ENCODE results near the gene ROBO2. TPM values are rescaled to one million over a fixed set of nuclear protein-coding genes. Genes with fewer than 3 reads are reported as not detected.

ROBO2 gene
- total and polyA plus RNA-seq, 10 of the 15 experiments (the other 5 are each of a cell fraction or from before 2014, with no cell fraction given) = 0.22 to 2.5 (median 0.81) TPM

DNA sequence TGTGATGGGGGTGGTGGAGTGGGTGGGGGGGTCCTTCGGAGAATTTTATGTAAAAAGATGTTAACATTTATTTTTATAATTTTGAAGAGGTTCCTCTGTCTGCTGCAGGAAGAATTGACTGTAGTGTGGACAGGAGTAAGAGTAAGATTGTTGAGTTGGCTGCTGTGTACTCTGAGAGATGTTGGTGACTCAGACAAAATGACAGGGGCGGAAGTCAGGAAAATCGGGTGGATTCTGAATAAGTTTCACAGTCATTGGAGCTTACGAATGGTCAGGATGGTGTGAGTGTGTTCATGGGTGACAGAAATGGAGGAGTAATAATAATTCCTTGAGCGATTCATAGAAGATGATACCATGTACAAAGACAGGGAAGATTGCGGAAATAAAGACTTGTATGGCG is 420.0 kb downstream of the ROBO2 start:
- intact Hi-C loops (cut with micrococcal nuclease; ENCODE audit: unreplicated experiment) = no loop called here
- in situ Hi-C loops (cut with MboI) = no loop called here
- TF ChIP-seq WRNIP1 (IDR thresholded peaks at IDR 0.05; ENCODE audit: borderline replicate concordance, low read depth, low read length) = no peak
- no peak for TF ChIP-seq POU2F2 (IDR thresholded peaks at IDR 0.05; ENCODE audit: borderline replicate concordance, low read depth, low read length)
- TF ChIP-seq NFXL1 (IDR thresholded peaks at IDR 0.05; ENCODE audit: borderline replicate concordance) = no peak
- TF ChIP-seq, protein P1, sequence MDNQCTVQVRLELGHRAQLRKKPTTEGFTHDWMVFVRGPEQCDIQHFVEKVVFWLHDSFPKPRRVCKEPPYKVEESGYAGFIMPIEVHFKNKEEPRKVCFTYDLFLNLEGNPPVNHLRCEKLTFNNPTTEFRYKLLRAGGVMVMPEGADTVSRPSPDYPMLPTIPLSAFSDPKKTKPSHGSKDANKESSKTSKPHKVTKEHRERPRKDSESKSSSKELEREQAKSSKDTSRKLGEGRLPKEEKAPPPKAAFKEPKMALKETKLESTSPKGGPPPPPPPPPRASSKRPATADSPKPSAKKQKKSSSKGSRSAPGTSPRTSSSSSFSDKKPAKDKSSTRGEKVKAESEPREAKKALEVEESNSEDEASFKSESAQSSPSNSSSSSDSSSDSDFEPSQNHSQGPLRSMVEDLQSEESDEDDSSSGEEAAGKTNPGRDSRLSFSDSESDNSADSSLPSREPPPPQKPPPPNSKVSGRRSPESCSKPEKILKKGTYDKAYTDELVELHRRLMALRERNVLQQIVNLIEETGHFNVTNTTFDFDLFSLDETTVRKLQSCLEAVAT (IDR thresholded peaks at IDR 0.05) = no peak
- TF ChIP-seq NR2C1 (IDR thresholded peaks at IDR 0.05) = no peak
- ChIA-PET SMC1A (ENCODE audit: uncharacterized antibody, unreplicated experiment) (no interaction called here), RAD21 (ENCODE audit: unreplicated experiment) (no interaction called here), POLR2A (no interaction called here), CTCF (no interaction called here)
- no peak overlapping the region for H3K9ac ChIP-seq (ENCODE audit: control insufficient read depth, insufficient read depth, low read length)
- H3K9me3 ChIP-seq (replicated peaks; ENCODE audit: control insufficient read depth, insufficient read depth, low read length) = no peaks in the 10 kb centered on the region
- H4K20me1 ChIP-seq (ENCODE audit: control insufficient read depth, insufficient read depth) = no peaks in the 10 kb centered on the region
- DNase-seq (ENCODE audit: low read depth, low spot score) = no peak
- FAIRE-seq = no peak
- WGBS (ENCODE audit: insufficient coverage, insufficient replicate concordance, low lambda C conversion rate, missing lambda C conversion rate) = 57% methylated on average over 7 of the region's 7 CpGs
- no peak overlapping the region for H3K4me3 ChIP-seq
- no peak overlapping the region for H2AFZ ChIP-seq (ENCODE audit: control insufficient read depth, low read depth, low read length)
- no peaks in the 10 kb centered on the region for H3K79me2 ChIP-seq (ENCODE audit: control insufficient read depth, insufficient read depth, low read length)
- no peak overlapping the region for H3K27ac ChIP-seq (ENCODE audit: control insufficient read depth, insufficient read depth)
- no peak overlapping the region for H3K4me2 ChIP-seq (ENCODE audit: control insufficient read depth, insufficient read depth)
- H3K36me3 ChIP-seq (ENCODE audit: control insufficient read depth in 2 of 2, insufficient read depth in 2 of 2, low read length in 1 of 2) = no peaks in the 10 kb centered on the region
- H3K4me1 ChIP-seq (ENCODE audit: control insufficient read depth, insufficient read depth, low read length) = no peaks in the 10 kb centered on the region
- H3K27me3 ChIP-seq (replicated peaks in 1 of 2; ENCODE audit: control insufficient read depth in 2 of 2, insufficient read depth in 2 of 2, low read length in 1 of 2) = no peaks in the 10 kb centered on the region
- ATAC-seq = no peak
- no TSS peak for BruUV-seq (replicated peaks)

DNA sequence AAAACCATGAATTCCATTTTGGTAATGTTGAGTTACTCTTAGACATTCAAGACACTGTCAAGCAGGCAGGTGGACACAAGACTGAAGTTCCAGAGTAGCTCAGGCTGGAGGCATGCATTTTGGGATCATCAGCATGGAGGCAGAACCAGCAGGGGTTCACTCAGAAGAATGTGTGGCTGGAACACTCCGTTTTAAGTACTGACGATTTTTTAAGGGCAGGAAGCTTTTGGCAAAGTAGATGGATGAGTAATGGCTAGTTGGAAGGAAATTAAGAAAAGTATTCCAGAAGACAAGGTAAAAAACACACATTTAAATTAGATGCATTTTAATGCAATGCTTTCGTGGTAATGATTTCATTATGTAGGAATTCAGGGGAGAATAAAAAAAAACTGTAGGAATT is 420.4 kb downstream of the ROBO2 start:
- Histone ChIP-seq H3K9ac (ENCODE audit: control insufficient read depth, insufficient read depth, low read length) (no peak overlapping the region), H3K4me2 (ENCODE audit: control insufficient read depth, insufficient read depth) (no peak overlapping the region), H3K79me2 (ENCODE audit: control insufficient read depth, insufficient read depth, low read length) (no peaks in the 10 kb centered on the region), H3K27me3 (replicated peaks in 1 of 2; ENCODE audit: control insufficient read depth in 2 of 2, insufficient read depth in 2 of 2, low read length in 1 of 2) (no peaks in the 10 kb centered on the region), H3K4me1 (ENCODE audit: control insufficient read depth, insufficient read depth, low read length) (no peaks in the 10 kb centered on the region), H3K4me3 (no peak overlapping the region), H3K27ac (ENCODE audit: control insufficient read depth, insufficient read depth) (no peak overlapping the region), H4K20me1 (ENCODE audit: control insufficient read depth, insufficient read depth) (no peaks in the 10 kb centered on the region), H3K9me3 (replicated peaks; ENCODE audit: control insufficient read depth, insufficient read depth, low read length) (no peaks in the 10 kb centered on the region), H3K36me3 (ENCODE audit: control insufficient read depth in 2 of 2, insufficient read depth in 2 of 2, low read length in 1 of 2) (no peaks in the 10 kb centered on the region), H2AFZ (ENCODE audit: control insufficient read depth, low read depth, low read length) (no peak overlapping the region)
- intact Hi-C loops (cut with micrococcal nuclease; ENCODE audit: unreplicated experiment) (no loop called here), in situ Hi-C loops (cut with MboI) (no loop called here)
- DNase-seq (ENCODE audit: low read depth, low spot score) (no peak), ATAC-seq (no peak), FAIRE-seq (no peak)
- SMC1A ChIA-PET (ENCODE audit: uncharacterized antibody, unreplicated experiment) = no interaction called here
- RAD21 ChIA-PET (ENCODE audit: unreplicated experiment) = no interaction called here
- no TSS peak for BruUV-seq (replicated peaks)
- POLR2A ChIA-PET = no interaction called here
- CTCF ChIA-PET = no interaction called here
- 22% methylated on average over 3 of the region's 3 CpGs for WGBS (ENCODE audit: insufficient coverage, insufficient replicate concordance, low lambda C conversion rate, missing lambda C conversion rate)
- TF ChIP-seq SIX5 (IDR thresholded peaks at IDR 0.05; ENCODE audit: low read depth, low read length, severe bottlenecking) = no peak
- TF ChIP-seq ESRRA (IDR thresholded peaks at IDR 0.05; ENCODE audit: low read length) = no peak
- TF ChIP-seq NFYB (IDR thresholded peaks at IDR 0.05; ENCODE audit: insufficient read depth, low read depth, low read length) = no peak
- TF ChIP-seq CHD4 (IDR thresholded peaks at IDR 0.05) = no peak
- TF ChIP-seq, protein P2, sequence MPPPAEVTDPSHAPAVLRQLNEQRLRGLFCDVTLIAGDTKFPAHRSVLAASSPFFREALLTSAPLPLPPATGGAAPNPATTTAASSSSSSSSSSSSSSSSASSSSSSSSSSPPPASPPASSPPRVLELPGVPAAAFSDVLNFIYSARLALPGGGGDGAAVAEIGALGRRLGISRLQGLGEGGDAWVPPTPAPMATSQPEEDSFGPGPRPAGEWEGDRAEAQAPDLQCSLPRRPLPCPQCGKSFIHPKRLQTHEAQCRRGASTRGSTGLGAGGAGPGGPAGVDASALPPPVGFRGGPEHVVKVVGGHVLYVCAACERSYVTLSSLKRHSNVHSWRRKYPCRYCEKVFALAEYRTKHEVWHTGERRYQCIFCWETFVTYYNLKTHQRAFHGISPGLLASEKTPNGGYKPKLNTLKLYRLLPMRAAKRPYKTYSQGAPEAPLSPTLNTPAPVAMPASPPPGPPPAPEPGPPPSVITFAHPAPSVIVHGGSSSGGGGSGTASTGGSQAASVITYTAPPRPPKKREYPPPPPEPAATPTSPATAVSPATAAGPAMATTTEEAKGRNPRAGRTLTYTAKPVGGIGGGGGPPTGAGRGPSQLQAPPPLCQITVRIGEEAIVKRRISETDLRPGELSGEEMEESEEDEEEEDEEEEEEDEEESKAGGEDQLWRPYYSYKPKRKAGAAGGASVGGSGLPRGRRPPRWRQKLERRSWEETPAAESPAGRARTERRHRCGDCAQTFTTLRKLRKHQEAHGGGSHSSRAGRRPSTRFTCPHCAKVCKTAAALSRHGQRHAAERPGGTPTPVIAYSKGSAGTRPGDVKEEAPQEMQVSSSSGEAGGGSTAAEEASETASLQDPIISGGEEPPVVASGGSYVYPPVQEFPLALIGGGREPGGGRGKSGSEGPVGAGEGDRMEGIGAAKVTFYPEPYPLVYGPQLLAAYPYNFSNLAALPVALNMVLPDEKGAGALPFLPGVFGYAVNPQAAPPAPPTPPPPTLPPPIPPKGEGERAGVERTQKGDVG (CRISPR knock-in tag; IDR thresholded peaks at IDR 0.05) = no peak
- TF ChIP-seq, protein P3, sequence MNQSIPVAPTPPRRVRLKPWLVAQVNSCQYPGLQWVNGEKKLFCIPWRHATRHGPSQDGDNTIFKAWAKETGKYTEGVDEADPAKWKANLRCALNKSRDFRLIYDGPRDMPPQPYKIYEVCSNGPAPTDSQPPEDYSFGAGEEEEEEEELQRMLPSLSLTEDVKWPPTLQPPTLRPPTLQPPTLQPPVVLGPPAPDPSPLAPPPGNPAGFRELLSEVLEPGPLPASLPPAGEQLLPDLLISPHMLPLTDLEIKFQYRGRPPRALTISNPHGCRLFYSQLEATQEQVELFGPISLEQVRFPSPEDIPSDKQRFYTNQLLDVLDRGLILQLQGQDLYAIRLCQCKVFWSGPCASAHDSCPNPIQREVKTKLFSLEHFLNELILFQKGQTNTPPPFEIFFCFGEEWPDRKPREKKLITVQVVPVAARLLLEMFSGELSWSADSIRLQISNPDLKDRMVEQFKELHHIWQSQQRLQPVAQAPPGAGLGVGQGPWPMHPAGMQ (IDR thresholded peaks at IDR 0.05; ENCODE audit: borderline replicate concordance) = no peak
- no peak for TF ChIP-seq HDAC6 (IDR thresholded peaks at IDR 0.05; ENCODE audit: unreplicated experiment)
- TF ChIP-seq SRF (IDR thresholded peaks at IDR 0.05; ENCODE audit: low read depth in 2 of 2, low read length in 2 of 2) = no peak
- no peak for TF ChIP-seq KDM1A (IDR thresholded peaks at IDR 0.05; ENCODE audit: borderline replicate concordance)

Measured in GM12878 (cell line).